Hepatocyte (in vitro differentiated cells): ENCODE measurements around the gene CLEC2D. TPM values are rescaled to one million over a fixed set of nuclear protein-coding genes. Genes with fewer than 3 reads are reported as not detected.

Experiments used
- DNase-seq: peaks from one replicate; pipeline ENCODE4 v3.0.0-alpha.2; 2016; ENCODE audit warnings: low spot score
- H2AFZ ChIP-seq: fragments of 200-600 bp; sonication (generic); 2 replicates; pipeline ENCODE4 v1.6.0; 2016; ENCODE audit warnings: antibody characterized with exemption, mild to moderate bottlenecking
- H3K27ac ChIP-seq: fragments of 200-600 bp; sonication (generic); 2 replicates; pipeline ENCODE4 v1.5.1; 2016; ENCODE audit warnings: mild to moderate bottlenecking
- H3K27me3 ChIP-seq: fragments of 200-600 bp; sonication (generic); 2 replicates; pipeline ENCODE4 v1.6.1; 2016
- H3K36me3 ChIP-seq: fragments of 200-600 bp; sonication (generic); replicated peaks from 2 replicates; pipeline ENCODE4 v1.5.1; 2016; ENCODE audit warnings: low read depth; ENCODE audit not compliant: insufficient read depth
- H3K4me1 ChIP-seq: fragments of 200-600 bp; sonication (generic); 2 replicates; pipeline ENCODE4 v1.5.1; 2016; ENCODE audit warnings: mild to moderate bottlenecking, moderate library complexity; ENCODE audit not compliant: insufficient read depth
- H3K4me2 ChIP-seq: fragments of 200-600 bp; sonication (generic); 2 replicates; pipeline ENCODE4 v1.6.0; 2016
- H3K4me3 ChIP-seq: fragments of 200-600 bp; sonication (generic); 2 replicates; pipeline ENCODE4 v1.5.1; 2016; ENCODE audit warnings: mild to moderate bottlenecking
- H3K79me2 ChIP-seq: fragments of 200-600 bp; sonication (generic); 2 replicates; pipeline ENCODE4 v1.6.0; 2017; ENCODE audit warnings: mild to moderate bottlenecking
- H3K9me2 ChIP-seq: fragments of 200-600 bp; sonication (generic); replicated peaks from 2 replicates; pipeline ENCODE4 v1.6.0; 2017; ENCODE audit warnings: mild to moderate bottlenecking; ENCODE audit not compliant: insufficient read depth
- H3K9me3 ChIP-seq: fragments of 200-600 bp; sonication (generic); 2 replicates; pipeline ENCODE4 v1.5.1; 2016; ENCODE audit warnings: low read depth, mild to moderate bottlenecking
- H4K20me1 ChIP-seq: fragments of 200-600 bp; sonication (generic); 2 replicates; pipeline ENCODE4 v1.6.0; 2016; ENCODE audit warnings: mild to moderate bottlenecking; ENCODE audit not compliant: insufficient read depth, poor library complexity, severe bottlenecking
- EZH2 ChIP-seq: fragments of 200-600 bp; sonication (generic); IDR thresholded peaks from 2 replicates; pipeline ENCODE4 v1.6.1; 2016; ENCODE audit warnings: antibody characterized with exemption, mild to moderate bottlenecking, borderline replicate concordance
- EZH2phosphoT487 ChIP-seq: fragments of 200-600 bp; sonication (generic); IDR thresholded peaks from one replicate; pipeline ENCODE4 v1.6.1; 2018; ENCODE audit warnings: antibody characterized with exemption, mild to moderate bottlenecking, low read depth, moderate library complexity; ENCODE audit not compliant: unreplicated experiment, severe bottlenecking
- WGBS: methylation state at CpG from one replicate; pipeline ENCODE4 v1.1.6; 2016; ENCODE audit warnings: low lambda C conversion rate; ENCODE audit errors: missing lambda C conversion rate; 5-methylcytosine and 5-hydroxymethylcytosine counted together
- polyA plus RNA-seq: library from polyadenylated mRNA; unstranded; fragments of >200 nt; fragmentation: Nextera tagmentation; extraction: Ambion mirVana; gene quantifications from 2 replicates; pipeline ENCODE4 v1.2.1, GENCODE V29; 2016
- small RNA-seq: library from RNA; depleted of rRNA; stranded (forward); fragments of <200 nt; gene quantifications from one replicate; pipeline ENCODE3, GENCODE V24; 2014
- total RNA-seq: library from RNA; depleted of rRNA; stranded (reverse); fragments of >200 nt; gene quantifications from 2 replicates; pipeline ENCODE4 v1.2.3, GENCODE V29; 2014
- TF ChIP-seq, protein P1 (sequence below): fragments of 200-600 bp; sonication (generic); IDR thresholded peaks from 2 replicates; pipeline ENCODE4 v1.5.1; 2016; ENCODE audit warnings: antibody characterized with exemption, mild to moderate bottlenecking; ENCODE audit not compliant: poor library complexity

CLEC2D gene
- total and polyA plus RNA-seq, 2 experiments from 2014 or later, result 3.7 to 5.7 TPM

DNA sequence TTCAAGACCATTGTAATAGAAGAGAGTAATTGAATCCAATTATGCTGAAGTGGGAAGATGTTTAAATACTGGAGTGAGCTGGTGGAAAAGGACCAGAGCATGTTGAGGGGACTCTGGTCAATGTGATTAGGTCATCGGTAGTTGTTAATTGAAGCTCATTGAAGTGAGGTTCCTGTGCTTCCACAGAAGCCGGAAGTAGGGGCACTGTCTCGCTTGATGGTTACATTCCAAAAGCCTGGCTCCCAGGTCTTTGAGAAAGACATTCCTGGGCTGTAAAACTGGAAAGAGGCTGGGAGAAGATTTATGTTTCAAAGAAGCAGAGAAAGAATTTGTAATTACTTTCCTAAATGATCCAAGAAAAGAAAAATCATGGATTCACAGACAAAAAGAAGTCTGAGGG lies 75.7 kb downstream of the CLEC2D start:
- Histone ChIP-seq H3K27ac (no peak overlapping the region), H3K27me3 (no peaks in the 10 kb centered on the region), H3K4me3 (no peak overlapping the region), H3K79me2 (no peaks in the 10 kb centered on the region), H2AFZ (no peak overlapping the region), H3K9me2 (no peaks in the 10 kb centered on the region), H3K4me2 (no peak overlapping the region), H3K4me1 (peaks cover 4% of the 10 kb centered on the region), H3K9me3 (no peaks in the 10 kb centered on the region), H3K36me3 (no peaks in the 10 kb centered on the region), H4K20me1 (no peaks in the 10 kb centered on the region)
- 58% methylated on average over 3 of the region's 3 CpGs for WGBS
- DNase-seq, result no peak
- TF ChIP-seq EZH2 (no peak), EZH2phosphoT487 (no peak)
- TF ChIP-seq, protein P1, sequence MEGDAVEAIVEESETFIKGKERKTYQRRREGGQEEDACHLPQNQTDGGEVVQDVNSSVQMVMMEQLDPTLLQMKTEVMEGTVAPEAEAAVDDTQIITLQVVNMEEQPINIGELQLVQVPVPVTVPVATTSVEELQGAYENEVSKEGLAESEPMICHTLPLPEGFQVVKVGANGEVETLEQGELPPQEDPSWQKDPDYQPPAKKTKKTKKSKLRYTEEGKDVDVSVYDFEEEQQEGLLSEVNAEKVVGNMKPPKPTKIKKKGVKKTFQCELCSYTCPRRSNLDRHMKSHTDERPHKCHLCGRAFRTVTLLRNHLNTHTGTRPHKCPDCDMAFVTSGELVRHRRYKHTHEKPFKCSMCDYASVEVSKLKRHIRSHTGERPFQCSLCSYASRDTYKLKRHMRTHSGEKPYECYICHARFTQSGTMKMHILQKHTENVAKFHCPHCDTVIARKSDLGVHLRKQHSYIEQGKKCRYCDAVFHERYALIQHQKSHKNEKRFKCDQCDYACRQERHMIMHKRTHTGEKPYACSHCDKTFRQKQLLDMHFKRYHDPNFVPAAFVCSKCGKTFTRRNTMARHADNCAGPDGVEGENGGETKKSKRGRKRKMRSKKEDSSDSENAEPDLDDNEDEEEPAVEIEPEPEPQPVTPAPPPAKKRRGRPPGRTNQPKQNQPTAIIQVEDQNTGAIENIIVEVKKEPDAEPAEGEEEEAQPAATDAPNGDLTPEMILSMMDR, result no peak

Small RNA genes lying within 50 kb of the gene (small RNA-seq; reads per million reads assigned to genes)
- gene AC010186.4 (not detected), gene RNU6-700P (not detected)

Other genes starting within 250 kb of the CLEC2D start
- gene KLRB1, start 61.8 kb upstream of the CLEC2D start, total RNA-seq, result not detected in 2 replicates
- not detected in 2 replicates for gene KLRB1, start 61.8 kb upstream of the CLEC2D start, polyA plus RNA-seq
- gene CLECL1, start 63.4 kb downstream of the CLEC2D start, total RNA-seq, result not detected in 2 replicates
- not detected in 2 replicates for gene CLECL1, start 63.4 kb downstream of the CLEC2D start, polyA plus RNA-seq
- 0.07 TPM in 1 of 2 replicates, not detected in the other for gene CD69, start 91.2 kb downstream of the CLEC2D start, total RNA-seq
- 0.57 TPM in 1 of 2 replicates, not detected in the other for gene CD69, start 91.2 kb downstream of the CLEC2D start, polyA plus RNA-seq
- gene KLRF1, start 157.8 kb downstream of the CLEC2D start, total RNA-seq, result not detected in 2 replicates
- gene KLRF1, start 157.8 kb downstream of the CLEC2D start, polyA plus RNA-seq, result not detected in 2 replicates
- 5.0 and 5.7 TPM in 2 replicates for gene CLEC2B, start 199.6 kb downstream of the CLEC2D start, total RNA-seq
- gene CLEC2B, start 199.6 kb downstream of the CLEC2D start, polyA plus RNA-seq, result 4.9 and 5.9 TPM in 2 replicates
- gene KLRF2, start 211.8 kb downstream of the CLEC2D start, total RNA-seq, result not detected in 2 replicates
- gene KLRF2, start 211.8 kb downstream of the CLEC2D start, polyA plus RNA-seq, result 0.36 TPM in 1 of 2 replicates, not detected in the other